GOT3 (cell line): Measurements from ENCODE around the gene B3GALT6.
"Not testable (repeated sequence)": the region's sequence is repeated elsewhere in the genome, so short reads cannot be mapped to it uniquely, and the experiment has no call there.

Source experiments
- DNase-seq: peaks from one replicate; lab custom pipeline; 2025; ENCODE audit warnings: mixed read lengths; lab: John Stamatoyannopoulos, UW

Gene B3GALT6

DNA sequence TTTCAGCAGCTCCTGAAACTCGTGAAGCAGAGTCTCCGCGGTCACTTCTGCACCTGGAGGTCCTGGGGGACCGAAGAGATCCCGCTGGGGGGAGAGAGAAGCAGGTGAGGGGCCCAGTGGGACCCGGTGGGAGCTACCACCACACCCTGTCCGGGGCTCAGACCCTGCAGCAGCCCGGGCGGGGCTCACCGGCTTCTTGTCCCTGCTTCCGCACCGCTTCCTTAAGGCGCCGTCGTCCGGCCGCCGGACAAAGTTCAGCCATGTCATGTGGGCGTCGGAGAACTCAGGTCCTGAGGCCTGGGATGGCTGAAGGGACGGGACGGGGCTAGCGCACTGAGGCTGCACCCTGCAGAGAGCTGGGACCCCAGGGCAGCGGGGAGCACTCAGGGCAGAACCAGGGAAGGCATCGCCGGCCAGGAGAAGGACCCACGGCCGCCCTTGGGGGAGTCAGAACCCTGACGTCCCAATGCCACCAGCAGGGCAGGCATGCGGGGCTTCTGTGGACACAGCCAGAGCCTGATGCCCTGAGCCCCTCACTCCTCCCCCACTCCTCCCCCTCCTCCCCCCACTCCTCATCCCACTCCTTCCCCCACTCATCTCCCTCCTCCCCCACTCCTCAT, 12.3 kb downstream of the B3GALT6 start:
- DNase-seq = no peak

DNA sequence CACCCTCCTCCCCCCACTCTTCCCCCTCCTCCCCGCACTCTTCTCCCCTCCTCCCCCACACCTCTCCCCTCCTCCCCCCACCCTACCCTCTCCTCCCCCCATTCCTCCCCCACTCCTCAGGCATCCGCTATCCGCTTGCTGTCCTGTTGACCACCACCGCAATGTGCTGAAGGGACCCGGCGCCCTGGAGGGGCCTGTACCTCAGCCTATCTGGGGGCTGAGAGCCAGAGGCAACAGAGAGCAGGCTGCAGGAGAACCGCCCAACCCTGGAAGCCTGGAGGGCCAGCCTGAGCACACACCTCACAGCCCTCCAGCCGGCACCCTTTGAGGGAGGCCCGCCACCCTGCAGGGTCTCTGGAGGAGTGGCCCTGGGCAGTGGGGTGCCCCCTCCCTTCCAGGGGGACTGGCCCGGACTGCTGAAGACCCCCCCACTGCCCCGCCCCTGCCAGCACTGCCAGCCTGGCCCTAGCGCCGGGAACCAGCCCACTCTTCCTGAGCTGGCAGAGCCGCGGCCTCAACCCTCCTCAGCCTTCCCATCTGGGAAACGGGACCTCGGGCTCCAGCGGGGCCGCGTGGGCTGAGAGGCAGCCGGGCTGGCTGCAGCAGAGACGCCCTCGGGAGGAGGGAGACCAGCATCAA, 13.3 kb downstream of the B3GALT6 start:
- DNase-seq = no peak

DNA sequence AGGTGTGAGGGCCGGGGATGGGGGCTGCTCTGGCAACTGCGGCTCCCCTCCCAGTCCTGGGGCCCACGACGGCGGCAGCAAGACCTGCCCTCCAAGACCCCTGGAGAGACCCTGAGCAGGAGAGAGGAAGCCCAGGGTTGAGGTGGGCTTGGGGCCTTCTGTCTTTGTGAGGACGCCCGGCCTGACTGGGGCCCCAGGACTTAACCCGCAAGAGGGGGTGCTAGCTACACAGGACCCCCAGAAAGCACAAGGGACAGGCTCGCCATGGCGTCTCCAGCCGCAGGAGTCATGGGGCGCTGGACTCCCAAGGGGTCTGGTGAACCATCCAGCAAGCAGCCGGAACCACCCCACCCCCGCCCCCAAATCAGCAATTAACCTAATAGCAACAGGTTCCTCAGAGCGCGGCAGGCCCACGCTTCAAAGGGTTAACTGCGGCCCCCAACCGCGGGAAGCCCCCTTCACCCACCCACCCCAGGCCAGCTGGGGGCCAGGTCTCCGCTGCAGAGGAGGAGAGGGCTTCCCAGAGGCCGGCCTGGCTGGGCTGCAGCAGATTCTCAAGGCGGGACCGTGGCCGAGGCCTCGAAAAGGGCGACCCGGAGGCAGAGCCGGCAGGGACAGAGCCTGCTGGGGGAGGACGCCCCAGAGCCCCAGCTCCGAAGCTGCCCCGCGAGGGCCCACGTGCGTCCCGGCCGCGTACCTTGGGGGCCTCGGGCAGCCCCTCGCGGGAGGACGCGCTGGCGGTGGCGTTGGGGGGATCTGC, 14.0 kb downstream of the B3GALT6 start:
- no peak for DNase-seq

DNA sequence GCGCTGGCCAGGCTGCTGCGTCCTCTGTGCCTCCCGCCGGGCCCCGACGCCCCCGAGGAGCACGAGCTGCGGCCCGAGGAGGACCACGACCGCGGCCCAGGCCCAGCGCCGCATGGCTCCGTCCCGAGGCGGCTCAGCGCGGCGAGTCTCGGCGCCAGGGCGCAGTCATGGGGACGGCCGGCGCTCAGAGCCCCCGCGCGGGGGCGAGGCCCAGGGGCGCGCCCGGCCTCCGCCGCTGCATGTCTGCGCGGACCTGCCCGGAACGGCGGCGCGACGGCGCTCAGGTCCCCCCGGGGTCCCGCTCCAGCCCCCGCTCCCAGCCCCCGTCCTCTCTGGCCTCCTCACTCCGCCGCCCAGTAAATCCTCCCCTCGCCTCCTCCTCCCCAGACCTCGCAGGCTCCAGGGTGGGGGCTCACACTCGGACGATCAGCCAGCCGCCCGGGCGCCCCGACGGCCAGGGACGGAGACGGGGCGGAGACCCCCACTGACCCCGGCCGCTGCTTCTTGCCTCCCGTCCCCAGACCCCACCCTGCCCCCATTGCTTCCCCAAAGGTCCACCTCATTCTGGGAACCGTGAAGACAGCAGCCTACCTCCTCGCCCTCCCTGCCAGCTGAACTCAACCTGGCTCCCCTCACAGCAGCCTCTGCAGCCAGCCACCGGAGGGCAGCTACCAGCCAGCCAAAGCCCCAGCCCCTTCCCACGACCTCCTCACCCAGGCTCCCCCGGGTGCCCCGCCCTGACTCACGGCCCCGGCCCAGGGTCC, 14.7 kb downstream of the B3GALT6 start, which contains the start of gene C1QTNF12:
Gene C1QTNF12 (minus strand): TSS at position 146 of the 764 bp plus-strand sequence. CDS start 32 bp downstream, at position 114.
- no peak for DNase-seq

DNA sequence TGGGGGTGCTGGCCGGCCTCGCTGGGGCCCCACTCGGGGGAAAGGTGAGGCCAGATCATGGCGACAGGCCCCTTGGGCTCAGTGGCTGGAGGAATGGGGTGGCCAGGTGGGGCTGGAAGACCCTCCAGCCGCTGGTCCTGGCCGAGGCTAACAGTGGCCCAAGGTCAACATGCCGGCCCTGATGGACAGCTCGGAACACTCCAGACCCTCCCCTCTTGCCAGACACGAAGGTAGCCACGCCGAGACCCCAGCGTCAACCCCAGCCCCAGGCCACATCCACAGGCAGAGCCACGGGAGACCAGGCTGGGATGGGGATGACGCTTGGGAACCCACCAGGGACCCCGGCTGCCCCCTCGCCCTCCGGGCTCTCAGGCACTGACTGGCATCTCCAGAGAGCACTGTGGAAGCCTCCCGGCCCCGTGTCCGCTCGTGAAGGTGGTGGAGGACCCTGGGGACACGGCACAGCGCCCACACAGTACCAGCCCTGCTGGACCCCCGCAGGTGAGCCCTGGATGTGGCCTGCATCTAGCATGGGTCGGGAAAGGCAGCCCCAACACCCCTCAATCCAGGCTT, 15.4 kb downstream of the B3GALT6 start:
- DNase-seq = no peak

DNA sequence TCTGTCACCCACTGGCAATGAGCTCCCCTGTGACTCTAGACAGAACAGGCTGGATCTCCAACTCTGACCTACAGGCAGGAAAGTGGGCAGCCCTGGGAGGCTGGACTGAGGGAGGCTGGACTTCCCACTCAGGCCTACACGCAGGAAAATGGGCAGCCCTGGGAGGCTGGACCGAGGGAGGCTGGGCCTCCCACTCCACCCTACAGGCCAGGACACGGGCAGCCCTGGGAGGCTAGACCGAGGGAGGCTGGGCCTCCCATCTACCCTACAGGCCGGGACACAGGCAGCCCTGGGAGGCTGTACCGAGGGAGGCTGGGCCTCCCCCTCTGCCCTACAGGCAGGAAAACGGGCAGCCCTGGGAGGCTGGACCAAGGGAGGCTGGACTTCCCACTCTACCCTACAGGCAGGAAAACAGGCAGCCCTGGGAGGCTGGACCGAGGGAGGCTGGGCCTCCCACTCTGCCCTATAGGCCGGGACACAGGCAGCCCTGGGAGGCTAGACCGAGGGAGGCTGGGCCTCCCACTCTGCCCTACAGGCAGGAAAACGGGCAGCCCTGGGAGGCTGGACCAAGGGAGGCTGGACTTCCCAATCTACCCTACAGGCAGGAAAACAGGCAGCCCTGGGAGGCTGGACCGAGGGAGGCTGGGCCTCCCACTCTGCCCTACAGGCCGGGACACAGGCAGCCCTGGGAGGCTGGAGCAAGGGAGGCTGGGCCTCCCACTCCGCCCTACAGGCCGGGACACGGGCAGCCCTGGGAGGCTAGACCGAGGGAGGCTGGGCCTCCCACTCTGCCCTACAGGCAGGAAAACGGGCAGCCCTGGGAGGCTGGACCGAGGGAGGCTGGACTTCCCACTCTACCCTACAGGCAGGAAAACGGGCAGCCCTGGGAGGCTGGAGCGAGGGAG, 16.2 kb downstream of the B3GALT6 start:
- DNase-seq = not testable (repeated sequence)

DNA sequence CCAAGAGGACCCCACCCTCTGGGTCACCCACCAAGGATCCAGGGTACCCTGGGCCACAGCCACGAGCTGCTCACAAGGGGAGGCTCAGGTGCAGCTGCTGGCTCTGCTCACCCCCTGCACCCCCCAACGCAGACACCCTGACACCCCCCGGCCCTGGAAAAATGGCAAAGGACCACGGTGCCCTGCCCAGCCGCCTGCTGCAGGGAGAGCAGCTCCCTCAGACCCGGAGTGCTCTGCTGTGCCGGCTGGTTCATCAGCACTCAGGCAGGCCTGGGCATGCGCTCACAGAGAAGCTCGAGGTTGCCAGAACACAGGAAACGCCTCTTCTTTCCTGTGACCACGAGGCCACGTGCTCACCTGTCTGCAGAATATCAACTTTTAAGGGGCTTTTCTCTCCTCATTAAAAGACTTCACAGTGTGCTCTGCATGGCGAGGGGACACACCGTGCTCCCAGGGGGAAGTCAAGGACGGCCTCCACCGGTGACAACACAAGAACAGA, 18.8 kb downstream of the B3GALT6 start:
- DNase-seq = no peak

DNA sequence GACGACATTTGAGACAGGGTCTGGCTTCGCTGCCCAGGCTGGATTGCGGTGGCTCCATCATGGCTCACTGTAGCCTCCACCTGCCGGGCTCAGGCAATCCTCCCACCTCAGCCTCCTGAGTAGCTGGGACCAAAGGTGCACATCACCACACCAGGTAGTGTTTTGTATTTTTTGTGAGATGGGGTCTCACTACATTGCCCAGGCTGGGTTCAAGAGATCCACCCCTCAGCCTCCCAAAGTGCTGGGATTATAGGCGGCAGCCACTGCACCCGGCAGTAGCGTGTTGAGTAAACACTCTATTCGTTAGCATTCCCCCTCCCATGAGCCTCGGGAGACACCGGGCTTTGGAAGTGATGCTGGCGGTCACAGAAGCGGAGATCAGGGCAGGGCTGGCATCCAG, 21.3 kb downstream of the B3GALT6 start:
- DNase-seq = no peak

DNA sequence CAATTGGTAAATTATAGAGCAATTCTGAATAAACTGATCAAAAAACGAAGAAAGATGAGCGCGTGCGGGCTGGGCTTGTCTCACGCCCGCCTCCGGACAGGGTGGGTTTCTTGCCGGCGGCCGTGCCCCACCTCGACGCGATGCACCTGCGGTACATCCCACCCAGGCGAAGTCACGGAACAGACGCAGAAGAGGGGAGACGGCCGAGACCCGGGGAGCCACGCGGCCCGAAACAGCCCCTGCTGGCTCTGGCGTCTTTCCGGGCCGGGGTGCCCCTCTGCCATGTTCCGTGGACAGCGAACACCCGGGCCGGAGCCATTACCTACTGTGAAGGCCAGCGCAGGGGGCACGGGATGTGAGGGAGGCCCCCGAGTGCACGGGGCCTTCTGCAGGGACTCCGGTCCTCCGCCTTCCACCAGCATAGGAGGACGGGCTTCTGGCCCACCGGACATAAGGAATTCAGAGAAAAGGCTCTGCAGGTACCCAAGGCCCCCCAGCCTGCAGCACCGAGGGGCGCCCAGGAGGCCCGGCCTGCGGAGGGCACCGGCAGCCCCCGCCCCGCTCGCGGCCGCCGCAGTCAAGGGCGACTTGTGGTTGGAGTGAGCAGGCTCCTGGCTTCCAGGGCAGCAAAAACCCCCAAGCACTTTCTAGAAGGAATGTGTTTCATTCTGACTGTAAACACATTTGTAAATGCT, 22.1 kb downstream of the B3GALT6 start:
- DNase-seq = no peak

DNA sequence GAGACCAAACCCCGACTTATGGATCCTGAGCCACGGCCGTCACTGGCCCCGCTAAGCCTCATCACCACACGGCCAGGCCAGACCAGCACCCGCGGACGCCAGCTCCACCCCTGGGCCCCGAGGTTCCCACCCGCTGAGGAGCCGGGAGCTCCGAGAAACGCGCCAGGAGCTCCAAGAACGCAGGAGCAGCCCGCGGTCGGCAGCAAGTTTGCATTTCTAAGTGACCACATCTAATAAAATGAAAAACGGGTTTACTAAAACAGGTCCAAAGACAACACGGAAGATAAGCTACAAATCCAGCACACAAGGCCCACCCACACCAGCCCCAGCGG, 22.6 kb downstream of the B3GALT6 start:
- no peak for DNase-seq

DNA sequence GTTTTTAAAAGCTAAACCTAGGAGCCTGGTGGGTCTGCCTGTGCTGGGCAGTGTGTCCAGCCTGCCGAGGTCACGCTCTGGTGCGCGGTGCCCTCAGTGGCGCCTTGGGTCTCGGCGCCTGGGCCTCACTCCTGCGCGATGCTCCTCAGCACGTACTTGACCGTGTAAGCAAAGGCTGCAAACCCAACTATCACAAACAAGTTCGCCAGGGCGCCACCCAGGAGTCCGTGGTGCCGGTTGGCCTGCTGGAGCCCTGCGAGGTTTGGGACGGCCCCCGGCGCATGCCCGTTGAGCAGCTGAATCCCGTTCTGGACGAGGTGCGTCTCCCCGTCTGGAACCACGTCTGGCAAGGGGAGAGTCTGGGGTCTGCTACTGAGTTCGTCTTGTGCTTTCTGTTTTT, 23.0 kb downstream of the B3GALT6 start:
- DNase-seq = no peak

DNA sequence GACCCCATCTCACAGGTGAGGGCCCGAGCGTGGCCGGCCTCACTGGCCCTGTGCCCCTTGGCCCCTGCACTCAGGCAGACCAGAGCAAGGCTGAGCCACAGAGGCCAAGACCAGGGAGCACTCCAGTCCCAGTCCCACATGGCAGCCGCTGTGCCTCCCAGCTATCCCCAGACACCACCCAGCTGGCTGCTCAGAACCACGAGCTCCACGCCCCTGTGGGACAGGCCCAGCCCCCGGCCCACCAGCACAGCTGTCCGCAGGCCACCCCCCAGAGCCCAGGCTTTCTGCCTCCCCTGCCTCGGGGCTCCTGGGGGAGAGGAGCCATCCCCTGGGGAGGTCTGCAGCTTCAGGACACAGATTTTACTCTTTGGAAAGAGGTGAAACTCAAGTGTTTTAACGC, 23.6 kb downstream of the B3GALT6 start:
- DNase-seq = no peak

DNA sequence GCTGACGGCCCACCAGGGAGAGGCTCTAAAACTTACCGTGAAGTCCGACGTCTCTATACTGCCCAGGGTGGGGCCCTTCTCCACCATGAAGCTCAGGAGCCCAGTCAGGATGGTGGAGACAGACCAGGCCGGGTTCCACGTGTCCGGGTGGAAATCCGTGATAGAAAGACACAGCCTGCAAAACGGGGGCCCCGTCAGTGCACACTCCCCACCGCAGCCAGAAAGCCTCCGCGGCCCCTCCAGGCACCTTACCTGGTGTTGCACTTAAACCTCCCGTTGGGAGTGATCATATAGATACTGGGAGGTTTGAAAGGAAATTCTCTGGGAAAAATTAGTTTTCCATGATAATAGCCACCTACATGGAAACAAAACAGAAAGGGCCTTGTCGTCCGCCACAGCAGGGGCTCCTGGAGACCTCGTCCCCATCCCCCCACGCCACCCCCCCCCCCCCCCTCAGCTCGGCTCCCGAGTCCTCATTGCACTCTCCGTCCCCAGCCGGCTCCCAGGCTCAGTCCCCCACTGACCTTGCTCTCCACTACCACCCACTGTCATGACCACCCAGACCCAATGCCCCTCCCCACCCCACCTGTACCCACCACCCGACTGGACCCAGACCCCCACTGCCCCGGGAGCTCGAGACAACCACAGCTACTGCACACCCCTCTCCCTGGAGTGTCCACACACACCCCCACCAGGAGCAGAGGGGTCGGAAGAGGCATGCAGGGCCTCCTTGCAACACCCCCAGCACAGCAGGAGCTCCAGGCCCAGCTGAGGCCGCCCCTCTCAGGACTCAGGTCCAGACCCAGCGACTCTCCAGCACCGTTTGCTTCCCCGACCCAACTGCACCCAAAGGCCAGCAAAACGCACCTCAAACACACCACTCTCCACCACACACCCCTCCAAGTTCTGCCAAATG, 25.2 kb downstream of the B3GALT6 start:
- no peak for DNase-seq

DNA sequence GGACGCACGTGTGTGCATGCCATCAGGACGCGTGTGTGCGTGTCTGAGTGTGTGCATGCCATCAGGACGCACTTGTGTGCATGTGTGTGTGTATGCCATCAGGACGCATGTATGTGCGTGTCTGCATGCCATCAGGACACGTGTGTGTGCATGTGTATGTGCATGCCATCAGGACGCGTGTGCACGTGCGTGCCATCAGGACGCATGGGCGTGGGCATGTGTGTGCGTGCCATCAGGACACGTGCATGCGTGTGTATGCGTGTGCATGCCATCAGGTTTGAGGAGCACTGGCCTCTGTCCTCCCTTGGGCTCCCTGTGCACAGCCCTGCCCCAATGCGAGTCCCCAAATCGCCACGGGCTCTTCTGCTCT, 27.1 kb downstream of the B3GALT6 start:
- no peak for DNase-seq

DNA sequence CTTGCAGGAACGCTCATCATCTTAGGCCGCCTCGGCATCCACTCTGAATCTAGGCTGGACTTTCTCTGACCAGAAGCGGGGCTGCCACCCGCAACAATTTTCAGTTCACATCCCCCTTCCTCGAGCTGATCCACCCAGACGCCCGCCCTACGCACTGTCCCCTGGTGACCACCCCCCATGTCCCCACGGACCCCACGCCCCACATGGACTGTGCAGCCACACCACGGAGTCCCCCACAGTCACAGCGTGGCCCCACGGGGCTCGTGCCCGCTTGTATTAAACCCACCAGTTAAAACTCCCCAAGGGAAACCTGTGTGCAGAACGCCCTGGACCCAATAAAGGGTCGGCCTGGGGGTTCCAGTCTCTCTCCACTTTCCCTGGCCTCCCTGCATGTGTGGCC, 27.5 kb downstream of the B3GALT6 start:
- DNase-seq = no peak

DNA sequence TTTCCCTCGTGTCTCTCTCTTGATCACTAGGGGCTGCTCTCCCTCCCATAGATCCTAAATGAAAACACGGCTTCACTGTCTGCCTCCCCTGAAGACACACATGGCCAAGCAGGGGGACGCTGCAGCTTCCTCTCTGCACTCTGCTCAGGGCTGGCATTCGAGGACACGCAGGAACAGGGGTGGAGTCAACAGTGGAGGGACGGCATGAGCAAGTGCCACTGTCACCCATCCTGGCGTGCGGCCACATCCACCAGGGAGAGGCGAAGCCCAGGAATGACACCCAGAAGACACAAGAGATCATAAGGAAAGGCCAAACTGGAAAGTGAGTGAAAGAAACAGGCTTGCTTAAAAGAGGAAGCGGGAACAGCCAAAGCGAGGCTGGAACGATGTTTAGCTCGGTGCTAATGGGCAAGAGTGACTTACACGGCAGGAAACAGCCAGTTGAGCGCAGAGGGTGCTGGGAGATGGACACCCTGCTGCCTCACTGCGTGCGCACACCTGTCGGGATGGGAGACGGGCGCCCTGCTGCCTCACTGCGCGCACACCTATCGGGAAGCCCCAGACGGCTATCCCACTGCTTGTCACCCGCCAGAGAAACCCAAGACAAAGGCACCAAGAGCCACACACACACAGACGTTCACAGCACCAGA, 28.0 kb downstream of the B3GALT6 start:
- no peak for DNase-seq

DNA sequence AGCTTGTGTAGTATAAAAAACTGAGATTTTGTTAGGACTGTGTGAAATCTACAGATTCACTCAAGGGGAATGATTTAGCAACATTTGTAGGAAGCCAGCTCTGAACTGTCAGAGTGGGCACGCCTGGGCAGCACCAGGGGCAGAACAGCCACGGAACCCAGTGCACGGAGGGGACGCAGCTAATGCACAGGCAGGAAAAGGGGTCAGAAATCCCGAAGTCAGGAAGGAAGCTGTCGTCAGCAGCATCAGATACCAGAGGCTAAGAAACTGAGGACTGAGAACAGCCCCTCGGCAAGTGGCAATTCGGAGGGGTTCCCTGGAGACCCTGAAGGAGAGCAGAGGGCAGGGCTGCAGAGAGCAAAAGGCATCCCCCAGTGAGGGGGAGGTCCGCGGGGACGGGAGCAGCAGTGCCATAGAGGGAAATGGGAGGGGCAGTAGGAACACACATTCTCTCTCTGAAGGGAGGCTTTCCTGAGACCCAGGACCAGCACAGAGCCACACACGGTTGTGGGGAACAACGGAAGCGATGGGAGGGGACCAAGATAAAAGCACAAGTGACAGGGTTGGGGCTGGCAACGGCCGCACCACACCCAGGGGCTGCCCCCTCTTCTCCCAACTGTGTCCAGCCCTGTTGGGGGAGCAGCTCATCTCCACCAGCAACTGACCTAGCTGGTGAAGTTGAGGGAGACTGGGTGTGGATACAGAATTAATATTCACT, 29.0 kb downstream of the B3GALT6 start:
- no peak for DNase-seq

DNA sequence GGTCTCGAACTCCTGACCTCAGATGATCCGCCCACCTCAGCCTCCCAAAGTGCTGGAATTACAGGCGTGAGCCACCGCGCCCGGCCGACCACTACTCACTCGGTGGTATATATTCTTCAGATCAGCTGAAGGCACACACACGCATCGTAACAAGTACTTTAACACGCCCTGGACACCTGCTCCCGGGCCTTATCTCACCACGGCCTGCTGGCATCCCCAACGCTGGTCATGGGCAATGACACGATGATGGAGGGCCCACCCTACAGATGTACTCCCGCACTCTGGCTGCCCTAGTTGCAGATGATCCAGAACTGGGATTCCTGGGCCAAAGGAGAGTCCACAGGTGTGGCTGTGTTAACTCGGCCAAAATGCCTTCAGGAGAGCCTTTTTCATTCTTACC, 30.0 kb downstream of the B3GALT6 start:
- no peak for DNase-seq
